HuH-7 (cell line): Measurements from ENCODE around the gene ASPHD1.
"Not testable (repeated sequence)": the region's sequence is repeated elsewhere in the genome, so short reads cannot be mapped to it uniquely, and the experiment has no call there.

Experiments used
- DNase-seq: peaks from one replicate; pipeline ENCODE4 v3.0.0; 2011; ENCODE audit warnings: low spot score

ASPHD1 gene

GRCh38 chr16:29900102-29900887, at the start of gene ASPHD1:
ASPHD1 (plus strand) TSS chr16:29900488; CDS start chr16:29900972, 484 bp downstream.
- DNase-seq, result peak; percentile 92

GRCh38 chr16:29850998-29851397, 49.3 kb upstream of the ASPHD1 start:
- no peak for DNase-seq

GRCh38 chr16:29852654-29853053, 47.6 kb upstream of the ASPHD1 start:
- no peak for DNase-seq

GRCh38 chr16:29854520-29855100, 45.7 kb upstream of the ASPHD1 start:
- DNase-seq, result no peak

GRCh38 chr16:29857133-29857760, 43.0 kb upstream of the ASPHD1 start:
- DNase-seq, result no peak

- no peak for DNase-seq
Measured at GRCh38 chr16:29858149-29858849, 42.0 kb upstream of the ASPHD1 start.

- no peak for DNase-seq
Measured at GRCh38 chr16:29858974-29859373, 41.3 kb upstream of the ASPHD1 start.

- DNase-seq, result no peak
Measured at GRCh38 chr16:29860218-29860617, 40.1 kb upstream of the ASPHD1 start.

- no peak for DNase-seq
Measured at GRCh38 chr16:29862383-29862883, 37.9 kb upstream of the ASPHD1 start.

- DNase-seq, result peak; percentile 96
Measured at GRCh38 chr16:29862884-29863668, 37.2 kb upstream of the ASPHD1 start, which contains the start of gene CDIPT. CDIPT (minus strand) TSS chr16:29863226; CDS start chr16:29862857, 369 bp downstream.

GRCh38 chr16:29863669-29863984, 36.7 kb upstream of the ASPHD1 start:
- no peak for DNase-seq

- DNase-seq, result no peak
Measured at GRCh38 chr16:29864205-29864604, 36.1 kb upstream of the ASPHD1 start.

- no peak for DNase-seq
Measured at GRCh38 chr16:29868396-29869009, 31.8 kb upstream of the ASPHD1 start.

- not testable (repeated sequence) for DNase-seq
Measured at GRCh38 chr16:29869067-29869466, 31.2 kb upstream of the ASPHD1 start.

- no peak for DNase-seq
Measured at GRCh38 chr16:29871822-29872546, 28.3 kb upstream of the ASPHD1 start.

GRCh38 chr16:29873319-29873718, 27.0 kb upstream of the ASPHD1 start:
- no peak for DNase-seq

- DNase-seq, result no peak
Measured at GRCh38 chr16:29875206-29875605, 25.1 kb upstream of the ASPHD1 start.

GRCh38 chr16:29876217-29876593, 24.1 kb upstream of the ASPHD1 start:
- no peak for DNase-seq

GRCh38 chr16:29876594-29877249, 23.6 kb upstream of the ASPHD1 start:
- DNase-seq, result no peak
